Measurements from ENCODE around the gene MAN1B1.

- TF ChIP-seq, protein P1, sequence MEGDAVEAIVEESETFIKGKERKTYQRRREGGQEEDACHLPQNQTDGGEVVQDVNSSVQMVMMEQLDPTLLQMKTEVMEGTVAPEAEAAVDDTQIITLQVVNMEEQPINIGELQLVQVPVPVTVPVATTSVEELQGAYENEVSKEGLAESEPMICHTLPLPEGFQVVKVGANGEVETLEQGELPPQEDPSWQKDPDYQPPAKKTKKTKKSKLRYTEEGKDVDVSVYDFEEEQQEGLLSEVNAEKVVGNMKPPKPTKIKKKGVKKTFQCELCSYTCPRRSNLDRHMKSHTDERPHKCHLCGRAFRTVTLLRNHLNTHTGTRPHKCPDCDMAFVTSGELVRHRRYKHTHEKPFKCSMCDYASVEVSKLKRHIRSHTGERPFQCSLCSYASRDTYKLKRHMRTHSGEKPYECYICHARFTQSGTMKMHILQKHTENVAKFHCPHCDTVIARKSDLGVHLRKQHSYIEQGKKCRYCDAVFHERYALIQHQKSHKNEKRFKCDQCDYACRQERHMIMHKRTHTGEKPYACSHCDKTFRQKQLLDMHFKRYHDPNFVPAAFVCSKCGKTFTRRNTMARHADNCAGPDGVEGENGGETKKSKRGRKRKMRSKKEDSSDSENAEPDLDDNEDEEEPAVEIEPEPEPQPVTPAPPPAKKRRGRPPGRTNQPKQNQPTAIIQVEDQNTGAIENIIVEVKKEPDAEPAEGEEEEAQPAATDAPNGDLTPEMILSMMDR (IDR thresholded peaks at IDR 0.05; ENCODE audit: insufficient read depth, low read length): no peak
- TF ChIP-seq SPI1 (IDR thresholded peaks at IDR 0.05; ENCODE audit: borderline replicate concordance, low read depth): no peak
- TF ChIP-seq GABPA (IDR thresholded peaks at IDR 0.05; ENCODE audit: low read depth): no peak
Measured at GRCh38 chr9:137149942-137150616, 63.3 kb downstream of the MAN1B1 start.
